Cardiac muscle cell (in vitro differentiated cells and primary cell): Measurements from ENCODE around the gene ANAPC2. TPM values are rescaled to one million over a fixed set of nuclear protein-coding genes. Genes with fewer than 3 reads are reported as not detected.

Experiments used
- DNase-seq, 2 donors: peaks; one replicate each; pipeline versions ENCODE4 v3.0.0 to v3.0.0-alpha.2; 2010 to 2017; ENCODE audit warnings: low read depth in 1 of 2, low spot score in 1 of 2
- H3K27ac ChIP-seq: fragments of 200-600 bp; sonication (generic); 2 replicates; pipeline ENCODE4 v1.5.1; 2016
- H3K27me3 ChIP-seq: fragments of 200-600 bp; sonication (generic); 2 replicates; pipeline ENCODE4 v1.6.0; 2016; ENCODE audit warnings: control low read depth
- H3K36me3 ChIP-seq: fragments of 200-600 bp; sonication (generic); 2 replicates; pipeline ENCODE4 v1.5.1; 2016; ENCODE audit warnings: control low read depth
- H3K4me1 ChIP-seq: fragments of 200-600 bp; sonication (generic); 2 replicates; pipeline ENCODE4 v1.8.1; 2017; ENCODE audit warnings: low read depth, mild to moderate bottlenecking, mixed run types
- H3K4me3 ChIP-seq: fragments of 200-600 bp; sonication (generic); 2 replicates; pipeline ENCODE4 v1.5.1; 2016; ENCODE audit warnings: mild to moderate bottlenecking
- H3K9me3 ChIP-seq: fragments of 200-600 bp; sonication (generic); 2 replicates; pipeline ENCODE4 v1.5.1; 2017; ENCODE audit warnings: low read depth, mild to moderate bottlenecking, control low read depth
- polyA plus RNA-seq: library from polyadenylated mRNA; unstranded; fragments of >200 nt; fragmentation: Nextera tagmentation; extraction: Ambion mirVana; gene quantifications from 2 replicates; pipeline ENCODE4 v1.2.1, GENCODE V29; 2016
- total RNA-seq: library from RNA; depleted of rRNA; stranded (reverse); fragments of >200 nt; gene quantifications from 2 replicates; pipeline ENCODE4 v1.2.3, GENCODE V29; 2016
- TF ChIP-seq, protein P1 (sequence below): IDR thresholded peaks from 2 replicates; pipeline ENCODE4 v1.5.1; 2012; ENCODE audit warnings: low read depth, mild to moderate bottlenecking, low read length

The ANAPC2 gene
- total and polyA plus RNA-seq, 2 experiments from 2014 or later: 15.5 to 42.8 TPM

GRCh38 chr9:137213160-137214060, 25.1 kb upstream of the ANAPC2 start:
- H3K9me3 ChIP-seq: no peaks in the 10 kb centered on the region

DNA sequence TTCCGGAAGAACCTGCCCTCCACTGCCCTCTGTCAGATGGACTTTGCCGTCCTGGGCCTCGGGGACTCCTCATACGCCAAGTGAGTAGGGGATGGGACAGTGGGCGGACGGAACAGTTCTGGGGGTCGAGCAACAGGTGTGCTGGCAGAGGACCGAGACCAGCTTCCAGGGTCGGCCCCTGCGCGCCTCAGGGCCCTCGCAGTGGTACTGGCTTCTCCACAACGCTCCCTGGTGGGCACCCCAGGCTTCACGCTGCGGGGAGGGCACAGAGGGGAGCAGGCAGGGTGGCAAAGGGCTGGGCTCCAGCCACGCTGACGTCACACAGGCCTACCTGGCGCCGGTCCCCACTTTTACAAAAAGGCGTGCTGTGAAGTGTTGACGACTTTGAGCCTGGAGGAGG, 24.2 kb upstream of the ANAPC2 start:
- TF ChIP-seq, protein P1, sequence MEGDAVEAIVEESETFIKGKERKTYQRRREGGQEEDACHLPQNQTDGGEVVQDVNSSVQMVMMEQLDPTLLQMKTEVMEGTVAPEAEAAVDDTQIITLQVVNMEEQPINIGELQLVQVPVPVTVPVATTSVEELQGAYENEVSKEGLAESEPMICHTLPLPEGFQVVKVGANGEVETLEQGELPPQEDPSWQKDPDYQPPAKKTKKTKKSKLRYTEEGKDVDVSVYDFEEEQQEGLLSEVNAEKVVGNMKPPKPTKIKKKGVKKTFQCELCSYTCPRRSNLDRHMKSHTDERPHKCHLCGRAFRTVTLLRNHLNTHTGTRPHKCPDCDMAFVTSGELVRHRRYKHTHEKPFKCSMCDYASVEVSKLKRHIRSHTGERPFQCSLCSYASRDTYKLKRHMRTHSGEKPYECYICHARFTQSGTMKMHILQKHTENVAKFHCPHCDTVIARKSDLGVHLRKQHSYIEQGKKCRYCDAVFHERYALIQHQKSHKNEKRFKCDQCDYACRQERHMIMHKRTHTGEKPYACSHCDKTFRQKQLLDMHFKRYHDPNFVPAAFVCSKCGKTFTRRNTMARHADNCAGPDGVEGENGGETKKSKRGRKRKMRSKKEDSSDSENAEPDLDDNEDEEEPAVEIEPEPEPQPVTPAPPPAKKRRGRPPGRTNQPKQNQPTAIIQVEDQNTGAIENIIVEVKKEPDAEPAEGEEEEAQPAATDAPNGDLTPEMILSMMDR: no peak
- Histone ChIP-seq H3K27me3 (no peaks in the 10 kb centered on the region), H3K4me1 (peaks cover 3% of the 10 kb centered on the region), H3K27ac (no peak overlapping the region), H3K36me3 (no peaks in the 10 kb centered on the region), H3K9me3 (no peaks in the 10 kb centered on the region), H3K4me3 (no peak overlapping the region)
- DNase-seq: no peak

More at GRCh38 chr9:137213160-137214060, 25.1 kb upstream of the ANAPC2 start:
- no peak for DNase-seq
- peaks cover 12% of the 10 kb centered on the region for H3K4me1 ChIP-seq
- no peak overlapping the region for H3K4me3 ChIP-seq
- H3K27me3 ChIP-seq: no peaks in the 10 kb centered on the region
- no peak overlapping the region for H3K27ac ChIP-seq
- TF ChIP-seq, protein P1: no peak
- no peaks in the 10 kb centered on the region for H3K36me3 ChIP-seq

- DNase-seq: no peak
- Histone ChIP-seq H3K9me3 (no peaks in the 10 kb centered on the region), H3K36me3 (no peaks in the 10 kb centered on the region), H3K27me3 (no peaks in the 10 kb centered on the region), H3K4me1 (peaks cover under 1% of the 10 kb centered on the region), H3K27ac (no peak overlapping the region), H3K4me3 (no peak overlapping the region)
- TF ChIP-seq, protein P1: no peak
These were observed 23.2 kb upstream of the ANAPC2 start for GRCh38 chr9:137211532-137211931.

DNA sequence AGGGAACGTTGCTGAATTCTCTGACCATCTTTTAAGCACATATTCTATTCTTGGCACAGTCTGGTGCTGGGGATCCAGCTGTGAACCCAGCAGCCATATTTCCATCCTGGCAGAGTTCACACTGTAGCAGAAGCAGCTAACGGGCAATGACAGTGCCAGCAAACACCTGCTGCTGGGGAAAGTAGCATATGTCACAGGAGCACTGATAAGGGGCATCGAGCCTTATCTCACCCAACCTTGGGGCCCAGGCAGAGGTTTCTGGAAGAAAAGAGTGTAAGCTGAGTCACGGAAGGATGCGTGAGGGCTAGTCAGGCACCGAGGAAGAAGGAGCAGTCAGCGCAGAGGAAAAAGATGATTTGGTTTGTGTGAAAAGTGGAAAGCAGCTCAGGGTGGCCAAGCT, 18.2 kb upstream of the ANAPC2 start:
- no peaks in the 10 kb centered on the region for H3K36me3 ChIP-seq
- no peaks in the 10 kb centered on the region for H3K9me3 ChIP-seq
- H3K4me1 ChIP-seq: peaks cover 24% of the 10 kb centered on the region
- TF ChIP-seq, protein P1: no peak
- H3K4me3 ChIP-seq: peak overlapping the region; percentile 86
- H3K27me3 ChIP-seq: no peaks in the 10 kb centered on the region
- DNase-seq: no peak
- H3K27ac ChIP-seq: no peak overlapping the region

GRCh38 chr9:137205126-137206069, 17.0 kb upstream of the ANAPC2 start, which contains the start of the genes NDOR1 and TMEM203:
NDOR1 (plus strand) TSS chr9:137205700; CDS start chr9:137205778, 78 bp downstream.
TMEM203 (minus strand) TSS chr9:137205648; CDS start chr9:137205414, 234 bp downstream.
- no peaks in the 10 kb centered on the region for H3K27me3 ChIP-seq
- peak; percentile 87 to 93 for DNase-seq
- H3K4me3 ChIP-seq: peak within 1 kb of the TSS; percentile 86
- H3K4me1 ChIP-seq: peaks cover 30% of the 10 kb centered on the region
- no peaks in the 10 kb centered on the region for H3K9me3 ChIP-seq
- TF ChIP-seq, protein P1: no peak
- H3K36me3 ChIP-seq: no peaks in the 10 kb centered on the region
- peak within 1 kb of the TSS; percentile 47 for H3K27ac ChIP-seq
